Measurements from ENCODE around the gene PRRC2A. TPM values are rescaled to one million over a fixed set of nuclear protein-coding genes. Genes with fewer than 3 reads are reported as not detected.

The PRRC2A gene
- total RNA-seq, 1 donor from 2014 or later, result 111 TPM

Small RNA genes lying within 50 kb of the gene (small RNA-seq; reads per million reads assigned to genes)
- not detected for gene MIR6832 (ENCODE audit: low replicate concordance)
- not detected for gene RF00019 (ENCODE audit: low replicate concordance)
- 2.2 reads per million, percentile 90 among the genes with 10 or more reads in this experiment for gene SNORA38 (ENCODE audit: low replicate concordance)
- gene UQCRHP1 (ENCODE audit: low replicate concordance), result not detected

Other genes starting within 250 kb of the PRRC2A start
- 8.1 TPM for gene MICA, start 217.1 kb upstream of the PRRC2A start, total RNA-seq
- 3.6 TPM for gene MICB, start 122.6 kb upstream of the PRRC2A start, total RNA-seq
- gene MCCD1, start 91.8 kb upstream of the PRRC2A start, total RNA-seq, result 9.8 TPM
- 530 TPM for gene DDX39B, start 78.7 kb upstream of the PRRC2A start, total RNA-seq
- 2.2 TPM for gene ATP6V1G2, start 74.1 kb upstream of the PRRC2A start, total RNA-seq
- gene NFKBIL1, start 73.1 kb upstream of the PRRC2A start, total RNA-seq, result 26.4 TPM
- not detected for gene LTA, start 48.4 kb upstream of the PRRC2A start, total RNA-seq
- 0.35 TPM for gene TNF, start 45.1 kb upstream of the PRRC2A start, total RNA-seq
- 3.1 TPM for gene LTB, start 38.3 kb upstream of the PRRC2A start, total RNA-seq
- 12.3 TPM for gene LST1, start 34.4 kb upstream of the PRRC2A start, total RNA-seq
- gene NCR3, start 27.7 kb upstream of the PRRC2A start, total RNA-seq, result 0.35 TPM
- gene AIF1, start 5.5 kb upstream of the PRRC2A start, total RNA-seq, result 18.7 TPM
- gene BAG6, start 31.9 kb downstream of the PRRC2A start, total RNA-seq, result 208 TPM
- gene APOM, start 35.2 kb downstream of the PRRC2A start, total RNA-seq, result 24.0 TPM
- gene C6orf47, start 40.1 kb downstream of the PRRC2A start, total RNA-seq, result 18.3 TPM
- 16.5 TPM for gene GPANK1, start 44.3 kb downstream of the PRRC2A start, total RNA-seq
- gene CSNK2B, start 45.4 kb downstream of the PRRC2A start, total RNA-seq, result 99.5 TPM
- gene LY6G5B, start 49.3 kb downstream of the PRRC2A start, total RNA-seq, result 3.3 TPM
- 1.1 TPM for gene LY6G5C, start 60.4 kb downstream of the PRRC2A start, total RNA-seq
- gene ABHD16A, start 82.6 kb downstream of the PRRC2A start, total RNA-seq, result 56.0 TPM
- gene LY6G6F, start 86.2 kb downstream of the PRRC2A start, total RNA-seq, result not detected
- not detected for gene LY6G6D, start 94.6 kb downstream of the PRRC2A start, total RNA-seq
- not detected for gene LY6G6C, start 101.0 kb downstream of the PRRC2A start, total RNA-seq
- gene MPIG6B, start 102.7 kb downstream of the PRRC2A start, total RNA-seq, result 4.7 TPM
- gene DDAH2, start 108.6 kb downstream of the PRRC2A start, total RNA-seq, result 121 TPM
- gene CLIC1, start 115.8 kb downstream of the PRRC2A start, total RNA-seq, result 227 TPM
- gene MSH5, start 119.3 kb downstream of the PRRC2A start, total RNA-seq, result 18.9 TPM
- gene SAPCD1, start 141.9 kb downstream of the PRRC2A start, total RNA-seq, result 4.3 TPM
- 8.6 TPM for gene VWA7, start 156.6 kb downstream of the PRRC2A start, total RNA-seq
- 38.8 TPM for gene VARS1, start 175.0 kb downstream of the PRRC2A start, total RNA-seq
- 33.5 TPM for gene LSM2, start 186.3 kb downstream of the PRRC2A start, total RNA-seq
- gene HSPA1L, start 194.6 kb downstream of the PRRC2A start, total RNA-seq, result 2.9 TPM
- 1,222 TPM for gene HSPA1A, start 194.8 kb downstream of the PRRC2A start, total RNA-seq
- 1,232 TPM for gene HSPA1B, start 207.0 kb downstream of the PRRC2A start, total RNA-seq
- 46.4 TPM for gene NEU1, start 242.1 kb downstream of the PRRC2A start, total RNA-seq